ENCODE results near the gene SPEN.

Gene SPEN

GRCh38 chr1:15939181-15940109 is 91.9 kb downstream of the SPEN start:
- DNase-seq, result no peak

- DNase-seq, result no peak
Observed at GRCh38 chr1:15940110-15941043, 92.9 kb downstream of the SPEN start.

GRCh38 chr1:15941044-15941840 is 93.7 kb downstream of the SPEN start:
- DNase-seq, result no peak

- no peak for DNase-seq
Observed at GRCh38 chr1:15941899-15942660, 94.6 kb downstream of the SPEN start.

- DNase-seq, result no peak
Observed at GRCh38 chr1:15942661-15943327, 95.3 kb downstream of the SPEN start.

- DNase-seq, result no peak
Observed at GRCh38 chr1:15943328-15943991, 96.0 kb downstream of the SPEN start.

- DNase-seq, result no peak
Observed at GRCh38 chr1:15943992-15944307, 96.4 kb downstream of the SPEN start.

GRCh38 chr1:15944308-15945010 is 97.0 kb downstream of the SPEN start:
- no peak for DNase-seq

GRCh38 chr1:15945011-15945831 is 97.7 kb downstream of the SPEN start:
- DNase-seq, result no peak

- DNase-seq, result no peak
Observed at GRCh38 chr1:15945832-15946448, 98.4 kb downstream of the SPEN start.

- DNase-seq, result no peak
Observed at GRCh38 chr1:15946571-15947381, 99.3 kb downstream of the SPEN start.

GRCh38 chr1:15947382-15948090 is 100.0 kb downstream of the SPEN start:
- no peak for DNase-seq

- no peak for DNase-seq
Observed at GRCh38 chr1:15948091-15948591, 100.6 kb downstream of the SPEN start.

GRCh38 chr1:15948595-15949452 is 101.3 kb downstream of the SPEN start:
- no peak for DNase-seq

GRCh38 chr1:15949453-15950245 is 102.1 kb downstream of the SPEN start:
- DNase-seq, result no peak

All from NCI-H2107 (cell line).